HEK293 (cell line): ENCODE measurements around the gene ERG.

Experiments used
- ATF2 ChIP-seq: fragments of 450-650 bp; formaldehyde crosslinking; IDR thresholded peaks from 2 replicates; pipeline ENCODE4 v1.5.1; 2016; ENCODE audit warnings: missing biosample characterization, missing genetic modification characterization, low read depth
- CTCF ChIP-seq: fragments of 450-650 bp; formaldehyde crosslinking; IDR thresholded peaks from 2 replicates; pipeline ENCODE4 v1.5.1; 2016; ENCODE audit warnings: missing biosample characterization, missing genetic modification characterization
- REPIN1 ChIP-seq: fragments of 450-650 bp; formaldehyde crosslinking; IDR thresholded peaks from 2 replicates; pipeline ENCODE4 v1.5.1; 2017; ENCODE audit warnings: missing biosample characterization, missing genetic modification characterization, low read depth
- ZNF521 ChIP-seq: fragments of 450-650 bp; formaldehyde crosslinking; IDR thresholded peaks from 2 replicates; pipeline ENCODE4 v1.5.1; 2017; ENCODE audit warnings: missing biosample characterization, mild to moderate bottlenecking, missing genetic modification characterization
- TF ChIP-seq, protein P1 (sequence below): fragments of 450-650 bp; formaldehyde crosslinking; IDR thresholded peaks from 2 replicates; pipeline ENCODE4 v1.5.1; 2016; ENCODE audit warnings: missing biosample characterization, missing genetic modification characterization

GRCh38 chr21:38384675-38385426 lies 113.4 kb downstream of the ERG start:
- TF ChIP-seq REPIN1 (tag by site-specific recombination): no peak
- TF ChIP-seq, protein P1, sequence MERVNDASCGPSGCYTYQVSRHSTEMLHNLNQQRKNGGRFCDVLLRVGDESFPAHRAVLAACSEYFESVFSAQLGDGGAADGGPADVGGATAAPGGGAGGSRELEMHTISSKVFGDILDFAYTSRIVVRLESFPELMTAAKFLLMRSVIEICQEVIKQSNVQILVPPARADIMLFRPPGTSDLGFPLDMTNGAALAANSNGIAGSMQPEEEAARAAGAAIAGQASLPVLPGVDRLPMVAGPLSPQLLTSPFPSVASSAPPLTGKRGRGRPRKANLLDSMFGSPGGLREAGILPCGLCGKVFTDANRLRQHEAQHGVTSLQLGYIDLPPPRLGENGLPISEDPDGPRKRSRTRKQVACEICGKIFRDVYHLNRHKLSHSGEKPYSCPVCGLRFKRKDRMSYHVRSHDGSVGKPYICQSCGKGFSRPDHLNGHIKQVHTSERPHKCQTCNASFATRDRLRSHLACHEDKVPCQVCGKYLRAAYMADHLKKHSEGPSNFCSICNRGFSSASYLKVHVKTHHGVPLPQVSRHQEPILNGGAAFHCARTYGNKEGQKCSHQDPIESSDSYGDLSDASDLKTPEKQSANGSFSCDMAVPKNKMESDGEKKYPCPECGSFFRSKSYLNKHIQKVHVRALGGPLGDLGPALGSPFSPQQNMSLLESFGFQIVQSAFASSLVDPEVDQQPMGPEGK (tag by site-specific recombination): no peak
- no peak for TF ChIP-seq CTCF (tag by site-specific recombination)
- no peak for TF ChIP-seq ATF2 (tag by site-specific recombination)
- no peak for TF ChIP-seq ZNF521
